Cardiac muscle cell (in vitro differentiated cells and primary cell): ENCODE results near the gene UNC5C. TPM values are rescaled to one million over a fixed set of nuclear protein-coding genes. Genes with fewer than 3 reads are reported as not detected.

Experiments used
- DNase-seq, 2 donors: peaks; one replicate each; pipeline versions ENCODE4 v3.0.0 to v3.0.0-alpha.2; 2010 to 2017; ENCODE audit warnings: low read depth in 1 of 2, low spot score in 1 of 2
- H3K27ac ChIP-seq: fragments of 200-600 bp; sonication (generic); 2 replicates; pipeline ENCODE4 v1.5.1; 2016
- H3K27me3 ChIP-seq: fragments of 200-600 bp; sonication (generic); 2 replicates; pipeline ENCODE4 v1.6.0; 2016; ENCODE audit warnings: control low read depth
- H3K36me3 ChIP-seq: fragments of 200-600 bp; sonication (generic); 2 replicates; pipeline ENCODE4 v1.5.1; 2016; ENCODE audit warnings: control low read depth
- H3K4me1 ChIP-seq: fragments of 200-600 bp; sonication (generic); 2 replicates; pipeline ENCODE4 v1.8.1; 2017; ENCODE audit warnings: low read depth, mild to moderate bottlenecking, mixed run types
- H3K4me3 ChIP-seq: fragments of 200-600 bp; sonication (generic); 2 replicates; pipeline ENCODE4 v1.5.1; 2016; ENCODE audit warnings: mild to moderate bottlenecking
- H3K9me3 ChIP-seq: fragments of 200-600 bp; sonication (generic); 2 replicates; pipeline ENCODE4 v1.5.1; 2017; ENCODE audit warnings: low read depth, mild to moderate bottlenecking, control low read depth
- polyA plus RNA-seq: library from polyadenylated mRNA; unstranded; fragments of >200 nt; fragmentation: Nextera tagmentation; extraction: Ambion mirVana; gene quantifications from 2 replicates; pipeline ENCODE4 v1.2.1, GENCODE V29; 2016
- total RNA-seq: library from RNA; depleted of rRNA; stranded (reverse); fragments of >200 nt; gene quantifications from 2 replicates; pipeline ENCODE4 v1.2.3, GENCODE V29; 2016
- TF ChIP-seq, protein P1 (sequence below): IDR thresholded peaks from 2 replicates; pipeline ENCODE4 v1.5.1; 2012; ENCODE audit warnings: low read depth, mild to moderate bottlenecking, low read length

The UNC5C gene
- total and polyA plus RNA-seq, 2 experiments from 2014 or later = 13.4 to 28.4 TPM

DNA sequence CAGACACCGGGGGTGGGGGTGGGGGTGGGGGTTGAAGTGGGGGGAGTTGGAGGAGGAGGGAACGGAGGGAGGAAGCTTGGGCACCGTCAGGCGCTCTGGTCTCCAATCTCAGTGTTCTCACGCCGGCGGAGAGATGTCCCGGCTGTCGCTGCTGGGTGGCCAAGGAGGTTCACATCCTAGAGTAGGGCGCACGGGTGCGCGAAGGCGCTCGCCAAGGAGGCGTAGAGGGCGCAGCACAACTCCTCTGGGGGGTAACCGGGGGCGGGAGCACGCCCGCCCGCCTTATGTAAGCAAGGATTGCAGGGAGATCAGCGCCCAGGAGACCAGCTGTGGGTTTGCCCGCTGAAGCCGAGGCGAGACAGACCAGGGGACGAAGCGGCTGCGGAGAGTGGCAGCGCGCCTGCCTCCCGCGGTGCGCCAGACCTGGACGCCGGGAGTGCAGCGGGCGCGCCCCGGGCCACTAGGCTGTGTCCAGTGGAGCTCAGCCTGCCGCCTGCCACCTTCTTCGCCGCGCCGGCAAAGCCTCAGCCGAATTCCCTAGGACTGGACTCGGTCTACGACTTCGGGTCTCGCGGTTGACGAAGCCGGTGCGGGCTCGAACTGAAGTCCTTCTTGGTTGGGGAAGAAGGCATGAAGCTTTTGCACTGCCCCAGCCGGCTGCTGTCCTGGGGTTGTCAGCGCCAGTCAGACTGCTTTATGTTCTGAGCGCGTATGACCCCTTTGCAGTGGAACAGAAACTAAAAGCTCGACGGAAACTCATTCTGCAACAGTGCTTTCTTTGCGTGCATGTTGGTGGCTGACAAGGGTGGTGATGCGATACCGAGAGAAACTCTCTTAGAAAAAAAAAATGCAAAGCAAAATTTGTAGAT lies 707 bp upstream of the UNC5C start:
- H3K27ac ChIP-seq = peak overlapping the region; percentile 78
- peak overlapping the region; percentile 79 for H3K4me3 ChIP-seq
- no peaks in the 10 kb centered on the region for H3K9me3 ChIP-seq
- TF ChIP-seq, protein P1, sequence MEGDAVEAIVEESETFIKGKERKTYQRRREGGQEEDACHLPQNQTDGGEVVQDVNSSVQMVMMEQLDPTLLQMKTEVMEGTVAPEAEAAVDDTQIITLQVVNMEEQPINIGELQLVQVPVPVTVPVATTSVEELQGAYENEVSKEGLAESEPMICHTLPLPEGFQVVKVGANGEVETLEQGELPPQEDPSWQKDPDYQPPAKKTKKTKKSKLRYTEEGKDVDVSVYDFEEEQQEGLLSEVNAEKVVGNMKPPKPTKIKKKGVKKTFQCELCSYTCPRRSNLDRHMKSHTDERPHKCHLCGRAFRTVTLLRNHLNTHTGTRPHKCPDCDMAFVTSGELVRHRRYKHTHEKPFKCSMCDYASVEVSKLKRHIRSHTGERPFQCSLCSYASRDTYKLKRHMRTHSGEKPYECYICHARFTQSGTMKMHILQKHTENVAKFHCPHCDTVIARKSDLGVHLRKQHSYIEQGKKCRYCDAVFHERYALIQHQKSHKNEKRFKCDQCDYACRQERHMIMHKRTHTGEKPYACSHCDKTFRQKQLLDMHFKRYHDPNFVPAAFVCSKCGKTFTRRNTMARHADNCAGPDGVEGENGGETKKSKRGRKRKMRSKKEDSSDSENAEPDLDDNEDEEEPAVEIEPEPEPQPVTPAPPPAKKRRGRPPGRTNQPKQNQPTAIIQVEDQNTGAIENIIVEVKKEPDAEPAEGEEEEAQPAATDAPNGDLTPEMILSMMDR = no peak
- no peaks in the 10 kb centered on the region for H3K36me3 ChIP-seq
- peaks cover 26% of the 10 kb centered on the region for H3K4me1 ChIP-seq
- DNase-seq = peak; percentile 70 to 78
- no peaks in the 10 kb centered on the region for H3K27me3 ChIP-seq

DNA sequence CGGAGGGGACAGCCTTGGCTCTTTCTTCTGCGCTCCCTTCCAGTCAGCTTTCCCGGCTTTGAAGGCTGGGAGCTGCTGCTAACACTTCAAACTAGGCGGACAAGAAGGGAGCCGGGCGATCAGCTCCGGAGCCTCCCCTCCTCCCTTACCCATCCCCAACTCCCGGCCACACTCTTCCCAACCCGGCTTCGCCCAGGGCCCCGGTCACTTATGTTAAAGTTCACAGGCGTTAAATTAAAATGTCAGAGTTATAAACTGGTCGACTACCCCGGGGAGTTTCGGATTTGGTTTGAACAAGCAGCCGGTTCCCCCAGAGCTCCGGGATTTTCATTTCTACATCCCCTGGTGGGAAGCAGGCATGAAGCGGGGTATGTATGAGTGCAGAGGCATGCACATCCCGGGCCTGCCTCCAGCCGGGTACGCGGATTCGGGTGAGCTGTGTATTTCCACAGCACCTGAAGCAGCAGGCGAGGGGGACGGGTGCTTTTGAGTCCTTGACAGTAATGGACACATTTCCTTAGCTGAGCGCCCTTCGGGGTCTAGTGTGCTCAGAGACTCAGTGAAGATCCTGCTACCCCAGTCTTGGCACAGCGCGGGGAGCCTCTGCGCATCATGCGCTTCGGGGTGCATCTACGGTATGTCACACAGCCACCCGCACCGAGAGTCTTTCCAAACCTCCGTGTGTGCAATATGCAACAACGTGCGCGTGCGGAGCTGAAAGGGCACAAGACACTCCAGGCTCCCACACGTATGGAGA lies 880 bp downstream of the UNC5C start:
- Histone ChIP-seq H3K27ac (peak overlapping the region; percentile 81), H3K4me1 (peaks cover 40% of the 10 kb centered on the region), H3K27me3 (no peaks in the 10 kb centered on the region), H3K4me3 (peak overlapping the region; percentile 79), H3K9me3 (no peaks in the 10 kb centered on the region), H3K36me3 (no peaks in the 10 kb centered on the region)
- DNase-seq = peak; percentile 54 to 58
- TF ChIP-seq, protein P1 = no peak

- Histone ChIP-seq H3K27ac (peak overlapping the region; percentile 81), H3K9me3 (no peaks in the 10 kb centered on the region), H3K4me1 (peaks cover 40% of the 10 kb centered on the region), H3K4me3 (peak overlapping the region; percentile 79), H3K27me3 (no peaks in the 10 kb centered on the region), H3K36me3 (no peaks in the 10 kb centered on the region)
- DNase-seq = peak in 1 of 2 donors; percentile 43
- TF ChIP-seq, protein P1 = no peak
These were observed 1.7 kb downstream of the UNC5C start for GRCh38 chr4:95546866-95547714.

DNA sequence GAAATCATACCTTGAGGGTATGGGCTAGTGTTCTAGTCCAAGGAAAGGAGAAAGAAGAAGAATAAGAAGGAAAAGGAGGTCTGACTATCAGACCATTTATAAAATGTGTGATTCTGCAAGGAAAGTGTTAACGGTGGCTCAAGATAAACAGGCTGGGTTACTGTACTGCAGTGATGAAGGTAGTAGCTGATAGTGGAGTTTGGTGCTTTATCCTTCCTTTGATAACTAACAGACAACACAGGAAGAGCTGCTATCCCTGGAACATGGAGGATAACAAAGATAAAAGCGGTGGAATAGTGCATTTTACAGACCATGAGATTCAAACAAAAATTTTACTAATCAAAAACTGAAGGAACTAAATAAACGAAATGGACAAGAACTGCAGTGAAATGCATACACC lies 2.6 kb downstream of the UNC5C start:
- H3K9me3 ChIP-seq = no peaks in the 10 kb centered on the region
- peaks cover 44% of the 10 kb centered on the region for H3K4me1 ChIP-seq
- TF ChIP-seq, protein P1 = no peak
- peak overlapping the region; percentile 81 for H3K27ac ChIP-seq
- H3K4me3 ChIP-seq = peak overlapping the region; percentile 79
- DNase-seq = no peak
- H3K27me3 ChIP-seq = no peaks in the 10 kb centered on the region
- H3K36me3 ChIP-seq = no peaks in the 10 kb centered on the region

DNA sequence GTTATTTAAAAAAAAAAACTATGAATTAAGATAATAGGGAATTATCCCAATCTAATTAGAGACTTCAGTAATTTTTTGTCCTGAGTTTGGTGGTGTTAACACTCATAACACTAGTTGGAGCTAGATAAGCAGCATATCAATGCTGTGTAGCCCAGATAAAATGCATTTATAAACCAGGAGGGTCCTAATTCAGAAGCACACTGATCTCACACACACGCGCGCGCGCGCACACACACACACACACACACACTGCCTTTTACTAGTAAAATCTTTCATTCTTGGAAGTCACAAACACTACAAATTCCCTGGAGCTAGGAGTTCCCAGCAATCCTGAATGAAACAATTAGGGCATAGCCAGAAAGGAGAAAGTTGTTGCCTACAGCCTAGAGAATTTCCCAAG lies 3.2 kb downstream of the UNC5C start:
- no peaks in the 10 kb centered on the region for H3K27me3 ChIP-seq
- TF ChIP-seq, protein P1 = no peak
- H3K9me3 ChIP-seq = no peaks in the 10 kb centered on the region
- no peaks in the 10 kb centered on the region for H3K36me3 ChIP-seq
- peak overlapping the region; percentile 79 for H3K4me3 ChIP-seq
- H3K27ac ChIP-seq = peak overlapping the region; percentile 81
- no peak for DNase-seq
- peaks cover 45% of the 10 kb centered on the region for H3K4me1 ChIP-seq
